GM23248 (cell line): ENCODE results near the gene HLA-DOA. TPM values are rescaled to one million over a fixed set of nuclear protein-coding genes. Genes with fewer than 3 reads are reported as not detected.
A peak's percentile ranks its signal among the peaks of the same experiment; 100 is the strongest.

Experiments used
- DNase-seq: peaks from one replicate; pipeline ENCODE4 v3.0.0-alpha.2; 2015
- H2AFZ ChIP-seq: fragments of 200-600 bp; sonication (generic); 2 replicates; pipeline ENCODE4 v1.6.1; 2016; ENCODE audit warnings: antibody characterized with exemption
- H3F3A ChIP-seq: fragments of 200-600 bp; sonication (generic); 2 replicates; pipeline ENCODE4 v1.6.1; 2016; ENCODE audit warnings: mild to moderate bottlenecking, antibody characterized with exemption, mixed run types; ENCODE audit not compliant: insufficient read depth
- H3K27ac ChIP-seq: fragments of 200-600 bp; sonication (generic); 2 replicates; pipeline ENCODE4 v1.5.1; 2016; ENCODE audit warnings: mild to moderate bottlenecking
- H3K27me3 ChIP-seq: fragments of 200-600 bp; sonication (generic); replicated peaks from 2 replicates; pipeline ENCODE4 v1.6.1; 2016; ENCODE audit warnings: mild to moderate bottlenecking; ENCODE audit not compliant: insufficient read depth
- H3K36me3 ChIP-seq: fragments of 200-600 bp; sonication (generic); 2 replicates; pipeline ENCODE4 v1.6.1; 2016; ENCODE audit warnings: low read depth, mild to moderate bottlenecking
- H3K4me1 ChIP-seq: fragments of 200-600 bp; sonication (generic); 2 replicates; pipeline ENCODE4 v1.6.1; 2016; ENCODE audit warnings: mild to moderate bottlenecking; ENCODE audit not compliant: insufficient read depth
- H3K4me2 ChIP-seq: fragments of 200-600 bp; sonication (generic); one replicate; pipeline ENCODE4 v1.6.1; 2016; ENCODE audit warnings: mild to moderate bottlenecking; ENCODE audit not compliant: unreplicated experiment
- H3K4me3 ChIP-seq: fragments of 200-600 bp; sonication (generic); 2 replicates; pipeline ENCODE4 v1.5.1; 2016; ENCODE audit warnings: mild to moderate bottlenecking
- H3K79me2 ChIP-seq: fragments of 200-600 bp; sonication (generic); 2 replicates; pipeline ENCODE4 v1.6.1; 2016; ENCODE audit warnings: mild to moderate bottlenecking; ENCODE audit not compliant: insufficient read depth
- H3K9ac ChIP-seq: fragments of 200-600 bp; sonication (generic); 2 replicates; pipeline ENCODE4 v1.6.1; 2016; ENCODE audit warnings: mild to moderate bottlenecking
- H3K9me2 ChIP-seq: fragments of 200-600 bp; sonication (generic); 2 replicates; pipeline ENCODE4 v1.6.1; 2016; ENCODE audit warnings: mixed run types, mild to moderate bottlenecking, moderate library complexity; ENCODE audit not compliant: insufficient read depth
- H3K9me3 ChIP-seq: fragments of 200-600 bp; sonication (generic); one replicate; pipeline ENCODE4 v1.6.1; 2017; ENCODE audit warnings: low read depth
- H4K20me1 ChIP-seq: fragments of 200-600 bp; sonication (generic); 2 replicates; pipeline ENCODE4 v1.6.0; 2016; ENCODE audit not compliant: insufficient read depth
- EZH2 ChIP-seq: fragments of 200-600 bp; sonication (generic); IDR thresholded peaks from 2 replicates; pipeline ENCODE4 v1.6.1; 2018; ENCODE audit warnings: antibody characterized with exemption, mild to moderate bottlenecking; ENCODE audit not compliant: insufficient read depth, poor library complexity, severe bottlenecking
- EZH2phosphoT487 ChIP-seq: fragments of 200-600 bp; sonication (generic); IDR thresholded peaks from 2 replicates; pipeline ENCODE4 v1.6.1; 2018; ENCODE audit warnings: antibody characterized with exemption, moderate library complexity, mild to moderate bottlenecking, low read depth; ENCODE audit not compliant: insufficient read depth
- WGBS, 2 experiments: methylation state at CpG; one replicate each; pipeline ENCODE4 v1.1.6; 2015 to 2017; ENCODE audit warnings: low lambda C conversion rate in 2 of 2, low coverage in 1 of 2; ENCODE audit errors: missing lambda C conversion rate in 2 of 2; 5-methylcytosine and 5-hydroxymethylcytosine counted together
- in situ Hi-C: fragments of 300-500 bp; cut with MboI; formaldehyde crosslinking; loops from 2 replicates; pipeline ENCODE4 v1.15.0; 2020
- polyA plus RNA-seq: library from polyadenylated mRNA; unstranded; fragments of >200 nt; fragmentation: Nextera tagmentation; extraction: Ambion mirVana; gene quantifications from 2 replicates; pipeline ENCODE4 v1.2.1, GENCODE V29; 2016
- total RNA-seq: library from RNA; depleted of rRNA; stranded (reverse); fragments of >200 nt; shearing (Covaris generic); gene quantifications from 2 replicates; pipeline ENCODE4 v1.2.3, GENCODE V29; 2014; rRNA removed

HLA-DOA gene
- total RNA-seq (not detected in 2 replicates), polyA plus RNA-seq (0.18 TPM in 1 of 2 replicates, not detected in the other)

DNA sequence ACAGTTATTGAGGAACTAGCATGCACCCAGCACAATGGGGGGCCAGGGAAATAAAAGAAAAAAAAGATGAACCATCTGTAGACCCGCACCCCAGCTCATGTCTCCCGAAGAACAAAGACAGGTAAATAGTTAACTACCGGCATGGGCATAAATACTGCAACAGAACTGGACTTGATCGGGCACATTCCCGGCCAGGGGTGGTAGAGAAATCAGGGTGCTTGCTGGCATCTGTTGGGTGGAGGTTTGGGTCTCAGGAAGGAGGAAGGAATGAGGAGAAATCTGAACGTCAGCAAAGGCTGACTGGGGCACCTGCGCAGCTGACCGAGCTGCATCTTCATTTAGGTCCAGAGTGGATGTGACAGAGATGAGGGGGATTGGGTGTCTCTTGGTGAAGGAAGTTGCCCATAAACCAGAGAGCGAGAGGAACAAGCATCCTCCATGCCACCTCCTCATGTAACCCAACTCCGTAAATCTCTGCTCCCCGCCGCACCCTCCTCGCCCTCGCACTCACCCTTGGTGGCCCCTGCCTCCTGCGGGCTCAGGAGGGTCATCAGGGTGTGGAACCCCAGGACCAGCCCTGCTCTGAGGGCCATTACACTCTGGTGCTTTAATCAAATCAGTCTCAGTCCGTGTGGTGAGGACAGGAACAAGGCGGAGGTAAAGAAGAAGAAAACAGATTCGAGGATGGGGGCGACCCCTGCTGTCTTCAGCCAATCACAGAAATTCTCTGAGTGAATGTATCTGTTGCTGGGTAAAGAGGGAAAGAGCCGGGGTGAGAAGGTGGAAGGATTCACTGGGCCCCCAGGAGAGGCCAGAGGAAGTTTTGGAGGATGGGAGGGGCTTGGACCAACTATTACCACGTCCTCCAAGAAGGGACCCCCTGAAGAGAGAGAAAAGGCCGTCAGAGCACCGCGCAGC lies at the start of gene HLA-DOA:
TSS of gene HLA-DOA (minus strand) at position 648 of the 918 bp plus-strand sequence.
- Histone ChIP-seq H3K9me2 (no peaks in the 10 kb centered on the region), H3F3A (no peaks in the 10 kb centered on the region), H3K9me3 (no peaks in the 10 kb centered on the region), H2AFZ (no peak within 1 kb of the TSS), H4K20me1 (no peaks in the 10 kb centered on the region), H3K4me1 (no peaks in the 10 kb centered on the region), H3K4me3 (no peak within 1 kb of the TSS), H3K27me3 (peaks cover 67% of the 10 kb centered on the region), H3K27ac (no peak within 1 kb of the TSS), H3K79me2 (no peaks in the 10 kb centered on the region), H3K36me3 (no peaks in the 10 kb centered on the region), H3K9ac (no peak within 1 kb of the TSS), H3K4me2 (no peak within 1 kb of the TSS)
- 27 to 30% methylated on average over 24 of the region's 24 CpGs for WGBS, 2 experiments
- TF ChIP-seq EZH2 (no peak), EZH2phosphoT487 (no peak)
- peak; percentile 23 for DNase-seq
- in situ Hi-C loops = no loop called here

GRCh38 chr6:33057222-33058150 lies 48.1 kb upstream of the HLA-DOA start:
- H3K36me3 ChIP-seq = no peaks in the 10 kb centered on the region
- no peak for DNase-seq
- no peaks in the 10 kb centered on the region for H3K9me2 ChIP-seq
- no peaks in the 10 kb centered on the region for H3K4me1 ChIP-seq
- no peak overlapping the region for H3K4me2 ChIP-seq
- no peak overlapping the region for H2AFZ ChIP-seq
- no peaks in the 10 kb centered on the region for H3K79me2 ChIP-seq
- in situ Hi-C loops = no loop called here
- peaks cover 20% of the 10 kb centered on the region for H3K27me3 ChIP-seq
- H3K4me3 ChIP-seq = no peak overlapping the region
- no peak overlapping the region for H3K27ac ChIP-seq
- no peaks in the 10 kb centered on the region for H4K20me1 ChIP-seq
- no peaks in the 10 kb centered on the region for H3K9me3 ChIP-seq
- WGBS, 2 experiments = 47 to 48% methylated on average over 6 of the region's 6 CpGs
- no peak overlapping the region for H3K9ac ChIP-seq
- TF ChIP-seq EZH2phosphoT487 = no peak
- no peak for TF ChIP-seq EZH2
- H3F3A ChIP-seq = no peaks in the 10 kb centered on the region

GRCh38 chr6:33053230-33053629 lies 43.8 kb upstream of the HLA-DOA start:
- Histone ChIP-seq H3K4me1 (no peaks in the 10 kb centered on the region), H2AFZ (no peak overlapping the region), H3F3A (no peaks in the 10 kb centered on the region), H4K20me1 (no peaks in the 10 kb centered on the region), H3K4me2 (no peak overlapping the region), H3K36me3 (no peaks in the 10 kb centered on the region), H3K4me3 (no peak overlapping the region), H3K79me2 (no peaks in the 10 kb centered on the region), H3K9me2 (no peaks in the 10 kb centered on the region), H3K9me3 (no peaks in the 10 kb centered on the region), H3K27me3 (peaks cover 25% of the 10 kb centered on the region), H3K9ac (no peak overlapping the region), H3K27ac (no peak overlapping the region)
- no peak for DNase-seq
- no peak for TF ChIP-seq EZH2phosphoT487
- no peak for TF ChIP-seq EZH2
- WGBS, 2 experiments = 38 to 43% methylated on average over 4 of the region's 4 CpGs
- in situ Hi-C loops = no loop called here

- TF ChIP-seq EZH2phosphoT487 (no peak), EZH2 (no peak)
- Histone ChIP-seq H2AFZ (no peak overlapping the region), H3K9me3 (no peaks in the 10 kb centered on the region), H3K4me2 (no peak overlapping the region), H3K4me3 (no peak overlapping the region), H3K9ac (no peak overlapping the region), H3K9me2 (no peaks in the 10 kb centered on the region), H3K79me2 (no peaks in the 10 kb centered on the region), H3K27me3 (peaks cover 22% of the 10 kb centered on the region), H3F3A (no peaks in the 10 kb centered on the region), H4K20me1 (no peaks in the 10 kb centered on the region), H3K27ac (no peak overlapping the region), H3K36me3 (no peaks in the 10 kb centered on the region), H3K4me1 (no peaks in the 10 kb centered on the region)
- no peak for DNase-seq
- in situ Hi-C loops = no loop called here
Observed at GRCh38 chr6:33052627-33053026, 43.2 kb upstream of the HLA-DOA start.
